ENCODE measurements around the gene MALRD1. TPM values are rescaled to one million over a fixed set of nuclear protein-coding genes. Genes with fewer than 3 reads are reported as not detected.

MALRD1 gene
- total RNA-seq, 2 donors from 2014 or later: 0.27 to 0.40 TPM

GRCh38 chr10:19017116-19017890, 31.3 kb upstream of the MALRD1 start:
- intact Hi-C loops (cut with DNase I): no loop called here
- Histone ChIP-seq H3K27me3 (no peaks in the 10 kb centered on the region), H3K36me3 (no peaks in the 10 kb centered on the region), H3K9me3 (no peaks in the 10 kb centered on the region), H3K4me3 (no peak overlapping the region), H3K27ac (no peak overlapping the region), H3K4me1 (no peaks in the 10 kb centered on the region), H3K9ac (ENCODE audit: low read depth in 2 of 2, low read length in 2 of 2) (no peak overlapping the region)
- DNase-seq: no peak
- TF ChIP-seq CTCF (IDR thresholded peaks at IDR 0.05): no peak

DNA sequence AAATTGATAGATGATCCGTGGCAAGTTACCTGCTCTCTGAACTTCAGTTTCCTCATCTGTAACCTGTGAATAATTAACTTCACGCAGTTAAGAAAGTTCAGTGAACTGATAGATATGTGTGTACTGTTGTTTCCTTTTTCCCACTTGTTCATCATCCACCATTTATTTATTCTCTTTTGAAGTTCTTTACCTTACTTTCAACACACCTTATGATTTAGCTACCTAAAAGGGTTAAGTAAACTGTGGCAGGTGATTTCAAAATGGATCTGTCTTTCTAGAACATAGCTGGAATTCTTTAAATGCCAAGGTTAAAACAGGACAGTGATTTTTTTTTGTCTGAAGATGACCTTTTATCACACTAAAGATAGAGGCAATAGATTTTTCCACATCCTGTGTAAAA, 27.4 kb upstream of the MALRD1 start:
- Histone ChIP-seq H3K4me3 (no peak overlapping the region), H3K9me3 (no peaks in the 10 kb centered on the region), H3K4me1 (no peaks in the 10 kb centered on the region), H3K27me3 (no peaks in the 10 kb centered on the region), H3K9ac (ENCODE audit: low read depth in 2 of 2, low read length in 2 of 2) (no peak overlapping the region), H3K27ac (no peak overlapping the region), H3K36me3 (no peaks in the 10 kb centered on the region)
- intact Hi-C loops (cut with DNase I): no loop called here
- no peak for TF ChIP-seq CTCF (IDR thresholded peaks at IDR 0.05)
- DNase-seq: no peak

DNA sequence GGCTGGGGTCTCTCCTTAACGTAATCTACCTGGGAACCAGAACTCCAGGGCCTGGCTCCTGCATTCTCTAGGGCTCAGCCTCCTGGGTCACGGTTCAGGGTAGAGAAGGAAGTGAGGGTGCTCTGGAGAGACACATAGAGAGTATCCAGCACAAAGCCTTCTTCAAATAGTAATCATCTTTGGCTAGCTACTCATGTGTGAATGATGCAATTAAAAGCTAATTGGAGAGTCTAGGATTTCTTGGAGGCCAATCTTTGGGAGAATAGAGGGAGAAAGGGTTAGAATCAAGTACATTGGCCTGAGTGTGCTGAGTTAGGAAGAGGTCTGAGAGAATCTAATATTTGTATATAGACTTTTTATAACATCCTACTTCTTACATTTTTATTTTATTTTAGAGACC, 24.0 kb upstream of the MALRD1 start:
- Histone ChIP-seq H3K4me1 (no peaks in the 10 kb centered on the region), H3K36me3 (no peaks in the 10 kb centered on the region), H3K27me3 (no peaks in the 10 kb centered on the region), H3K4me3 (no peak overlapping the region), H3K27ac (no peak overlapping the region), H3K9ac (ENCODE audit: low read depth in 2 of 2, low read length in 2 of 2) (no peak overlapping the region), H3K9me3 (no peaks in the 10 kb centered on the region)
- DNase-seq: no peak
- intact Hi-C loops (cut with DNase I): no loop called here
- no peak for TF ChIP-seq CTCF (IDR thresholded peaks at IDR 0.05)

GRCh38 chr10:19031763-19032162, 16.8 kb upstream of the MALRD1 start:
- H3K27ac ChIP-seq: no peak overlapping the region
- H3K9me3 ChIP-seq: no peaks in the 10 kb centered on the region
- no peak for TF ChIP-seq CTCF (IDR thresholded peaks at IDR 0.05)
- intact Hi-C loops (cut with DNase I): no loop called here
- H3K9ac ChIP-seq (ENCODE audit: low read depth in 2 of 2, low read length in 2 of 2): no peak overlapping the region
- no peak overlapping the region for H3K4me3 ChIP-seq
- no peaks in the 10 kb centered on the region for H3K4me1 ChIP-seq
- no peaks in the 10 kb centered on the region for H3K27me3 ChIP-seq
- no peaks in the 10 kb centered on the region for H3K36me3 ChIP-seq
- DNase-seq: no peak

GRCh38 chr10:19033741-19034140, 14.9 kb upstream of the MALRD1 start:
- TF ChIP-seq CTCF (IDR thresholded peaks at IDR 0.05): no peak
- no peak overlapping the region for H3K4me3 ChIP-seq
- no peak overlapping the region for H3K27ac ChIP-seq
- no peak for DNase-seq
- H3K9ac ChIP-seq (ENCODE audit: low read depth in 2 of 2, low read length in 2 of 2): no peak overlapping the region
- H3K27me3 ChIP-seq: no peaks in the 10 kb centered on the region
- intact Hi-C loops (cut with DNase I): no loop called here
- no peaks in the 10 kb centered on the region for H3K9me3 ChIP-seq
- no peaks in the 10 kb centered on the region for H3K36me3 ChIP-seq
- H3K4me1 ChIP-seq: no peaks in the 10 kb centered on the region

All from colonic mucosa (tissue), 4 donors.